ENCODE data around the gene HEATR9.

The HEATR9 gene

DNA sequence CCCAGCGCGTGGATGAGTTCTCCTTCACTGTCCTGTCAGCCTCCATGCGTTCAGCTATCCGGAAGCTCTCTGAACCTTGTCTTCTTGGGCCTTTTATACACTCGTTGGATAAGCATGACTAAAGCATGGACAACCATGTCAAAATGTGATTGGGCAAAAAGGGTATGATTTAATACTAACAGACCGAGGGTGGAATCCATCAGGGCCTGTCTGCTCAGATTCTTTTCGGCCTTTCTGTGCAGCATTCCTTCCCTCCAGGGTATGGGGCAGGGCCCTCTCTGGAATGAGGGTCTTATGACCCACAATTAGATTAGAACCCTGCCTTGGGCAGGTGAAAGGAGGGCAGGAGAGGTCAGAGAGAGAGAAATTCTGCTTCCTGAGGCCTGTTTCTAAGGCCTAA is 25.5 kb upstream of the HEATR9 start:
- WGBS, 2 experiments (ENCODE audit: insufficient coverage in 2 of 2): 90 to 99% methylated on average over 7 of the region's 7 CpGs
- Histone ChIP-seq H3K4me3 (ENCODE audit: extremely low read depth, insufficient read depth, low read length, poor library complexity, severe bottlenecking) (no peak overlapping the region), H3K36me3 (ENCODE audit: control insufficient read depth, insufficient read depth, low read length) (no peaks in the 10 kb centered on the region), H3K27ac (ENCODE audit: low read depth, low read length, severe bottlenecking) (no peak overlapping the region), H3K4me1 (ENCODE audit: control insufficient read depth, insufficient read depth, low read length, poor library complexity, severe bottlenecking) (no peaks in the 10 kb centered on the region), H3K9me3 (ENCODE audit: control insufficient read depth, low read length) (no peaks in the 10 kb centered on the region)

DNA sequence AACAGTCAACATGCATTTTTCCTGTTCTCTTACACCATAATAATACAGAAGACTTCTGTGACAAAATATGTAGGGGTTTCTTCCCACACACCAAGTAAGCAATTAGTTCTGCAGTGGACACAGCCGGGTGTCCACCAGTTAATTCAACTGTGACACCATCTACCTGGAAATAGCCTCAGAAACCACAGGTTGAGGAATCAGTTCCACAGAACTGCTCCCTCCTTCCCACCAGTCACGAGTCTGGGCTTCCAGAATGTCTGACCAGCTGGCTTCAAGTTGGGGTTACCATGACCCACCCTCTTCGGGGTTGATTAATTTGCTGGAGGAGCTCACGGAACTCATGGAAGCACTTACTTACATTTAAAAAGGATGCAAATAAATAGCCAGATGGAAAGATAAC is 25.1 kb upstream of the HEATR9 start:
- no peaks in the 10 kb centered on the region for H3K9me3 ChIP-seq (ENCODE audit: control insufficient read depth, low read length)
- WGBS, 2 experiments (ENCODE audit: insufficient coverage in 2 of 2): 93 to 96% methylated on average over 2 of the region's 4 CpGs

DNA sequence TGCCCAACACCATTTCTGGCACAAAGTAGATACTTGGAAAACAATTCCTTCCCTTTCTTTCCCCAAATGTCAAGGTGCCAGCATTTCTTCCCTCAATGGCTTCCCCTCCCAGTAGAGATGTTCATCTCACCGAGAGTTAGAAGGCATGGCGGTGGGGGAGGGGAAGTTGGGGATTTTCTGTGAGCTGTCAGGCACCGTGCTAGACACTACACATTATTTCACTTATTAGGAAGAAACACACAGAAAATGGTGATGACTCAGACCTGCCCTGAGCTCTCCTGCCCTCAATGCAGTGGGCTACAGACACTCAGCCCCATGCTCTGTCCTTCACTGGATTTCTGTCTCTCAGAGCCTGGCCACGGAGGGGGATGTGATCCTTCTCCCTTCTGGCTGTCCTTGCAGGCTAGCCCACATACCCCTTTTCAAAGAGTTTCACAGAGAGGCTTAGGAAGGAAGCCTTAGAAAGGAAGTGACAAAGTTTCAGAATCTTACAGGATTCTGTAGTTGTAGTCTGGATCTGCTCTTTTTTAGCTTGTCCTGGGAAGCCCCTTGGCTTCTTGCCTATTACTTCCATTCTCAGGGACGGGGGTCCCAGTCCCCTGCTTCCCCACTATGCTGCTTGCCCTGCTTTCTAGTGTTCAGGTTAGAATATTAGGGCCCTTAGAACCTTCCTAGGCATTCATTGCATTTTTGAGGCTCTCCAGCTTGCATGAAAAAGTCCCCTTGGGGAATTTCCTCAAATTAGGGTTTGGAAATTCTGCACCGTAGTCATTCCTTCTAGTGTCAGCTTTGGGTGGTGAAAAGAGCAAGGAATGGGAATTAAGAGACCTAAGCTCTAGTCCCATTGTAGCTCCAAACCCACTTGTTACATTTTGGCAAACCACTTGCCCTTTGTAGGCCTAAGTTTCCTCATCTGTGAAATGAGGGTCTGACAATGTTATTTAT is 23.7 kb upstream of the HEATR9 start:
- H3K4me3 ChIP-seq (ENCODE audit: extremely low read depth, insufficient read depth, low read length, poor library complexity, severe bottlenecking): no peak overlapping the region
- no peaks in the 10 kb centered on the region for H3K4me1 ChIP-seq (ENCODE audit: control insufficient read depth, insufficient read depth, low read length, poor library complexity, severe bottlenecking)
- 86 to 100% methylated on average over 1 to 2 of the region's 6 CpGs for WGBS, 2 experiments (ENCODE audit: insufficient coverage in 2 of 2)
- peak overlapping the region; percentile 51 for H3K27ac ChIP-seq (ENCODE audit: low read depth, low read length, severe bottlenecking)
- no peaks in the 10 kb centered on the region for H3K9me3 ChIP-seq (ENCODE audit: control insufficient read depth, low read length)
- H3K36me3 ChIP-seq (ENCODE audit: control insufficient read depth, insufficient read depth, low read length): no peaks in the 10 kb centered on the region

More for the DNA sequence above, 25.1 kb upstream of the HEATR9 start:
- Histone ChIP-seq H3K36me3 (ENCODE audit: control insufficient read depth, insufficient read depth, low read length) (no peaks in the 10 kb centered on the region), H3K27ac (ENCODE audit: low read depth, low read length, severe bottlenecking) (no peak overlapping the region), H3K4me3 (ENCODE audit: extremely low read depth, insufficient read depth, low read length, poor library complexity, severe bottlenecking) (no peak overlapping the region), H3K4me1 (ENCODE audit: control insufficient read depth, insufficient read depth, low read length, poor library complexity, severe bottlenecking) (no peaks in the 10 kb centered on the region)

DNA sequence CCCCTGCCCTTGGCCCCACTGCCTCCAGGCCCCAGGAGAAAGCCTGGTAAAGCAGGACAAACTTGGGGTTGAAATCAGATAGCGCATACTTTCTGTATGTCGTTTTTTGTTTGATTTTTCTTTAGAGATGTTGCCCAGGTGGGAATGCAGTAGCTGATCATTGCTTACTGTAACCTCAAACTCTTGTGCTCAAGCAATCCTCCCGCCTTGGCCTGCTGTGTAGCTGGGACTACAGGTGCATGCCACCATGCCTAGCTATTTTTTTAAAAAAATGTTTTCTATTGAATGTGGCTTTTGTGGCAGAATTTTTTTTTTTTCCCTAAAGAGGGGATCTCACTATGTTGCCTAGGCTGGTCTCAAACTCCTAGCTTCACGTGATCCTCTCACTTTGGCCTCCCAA is 22.6 kb upstream of the HEATR9 start:
- no peaks in the 10 kb centered on the region for H3K9me3 ChIP-seq (ENCODE audit: control insufficient read depth, low read length)
- H3K27ac ChIP-seq (ENCODE audit: low read depth, low read length, severe bottlenecking): no peak overlapping the region
- H3K36me3 ChIP-seq (ENCODE audit: control insufficient read depth, insufficient read depth, low read length): no peaks in the 10 kb centered on the region
- H3K4me1 ChIP-seq (ENCODE audit: control insufficient read depth, insufficient read depth, low read length, poor library complexity, severe bottlenecking): no peaks in the 10 kb centered on the region
- H3K4me3 ChIP-seq (ENCODE audit: extremely low read depth, insufficient read depth, low read length, poor library complexity, severe bottlenecking): no peak overlapping the region
- WGBS, 2 experiments (ENCODE audit: insufficient coverage in 2 of 2): 93 to 98% methylated on average over 2 to 3 of the region's 4 CpGs

DNA sequence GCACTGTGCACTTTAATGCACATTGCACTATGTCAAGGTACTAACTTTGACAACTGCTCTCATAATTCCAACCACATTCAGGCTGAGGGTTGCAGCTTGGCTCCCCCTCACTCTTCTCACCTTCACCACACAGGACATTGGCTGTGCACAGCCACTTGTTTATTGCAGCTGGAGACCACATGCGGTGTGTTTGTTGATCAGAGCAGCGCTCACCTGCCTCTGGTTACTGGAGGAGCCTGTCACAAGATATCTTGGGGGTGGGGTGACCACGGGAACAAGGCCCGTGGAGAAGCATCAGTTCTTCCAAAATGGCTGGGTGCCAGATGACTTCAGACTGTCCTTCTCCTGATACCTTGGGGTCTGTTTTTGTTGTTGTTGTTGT is 22.1 kb upstream of the HEATR9 start:
- H3K27ac ChIP-seq (ENCODE audit: low read depth, low read length, severe bottlenecking): no peak overlapping the region
- no peaks in the 10 kb centered on the region for H3K36me3 ChIP-seq (ENCODE audit: control insufficient read depth, insufficient read depth, low read length)
- H3K9me3 ChIP-seq (ENCODE audit: control insufficient read depth, low read length): no peaks in the 10 kb centered on the region
- H3K4me3 ChIP-seq (ENCODE audit: extremely low read depth, insufficient read depth, low read length, poor library complexity, severe bottlenecking): no peak overlapping the region
- WGBS, 2 experiments (ENCODE audit: insufficient coverage in 2 of 2): 76 to 84% methylated on average over 2 to 4 of the region's 4 CpGs
- H3K4me1 ChIP-seq (ENCODE audit: control insufficient read depth, insufficient read depth, low read length, poor library complexity, severe bottlenecking): no peaks in the 10 kb centered on the region

DNA sequence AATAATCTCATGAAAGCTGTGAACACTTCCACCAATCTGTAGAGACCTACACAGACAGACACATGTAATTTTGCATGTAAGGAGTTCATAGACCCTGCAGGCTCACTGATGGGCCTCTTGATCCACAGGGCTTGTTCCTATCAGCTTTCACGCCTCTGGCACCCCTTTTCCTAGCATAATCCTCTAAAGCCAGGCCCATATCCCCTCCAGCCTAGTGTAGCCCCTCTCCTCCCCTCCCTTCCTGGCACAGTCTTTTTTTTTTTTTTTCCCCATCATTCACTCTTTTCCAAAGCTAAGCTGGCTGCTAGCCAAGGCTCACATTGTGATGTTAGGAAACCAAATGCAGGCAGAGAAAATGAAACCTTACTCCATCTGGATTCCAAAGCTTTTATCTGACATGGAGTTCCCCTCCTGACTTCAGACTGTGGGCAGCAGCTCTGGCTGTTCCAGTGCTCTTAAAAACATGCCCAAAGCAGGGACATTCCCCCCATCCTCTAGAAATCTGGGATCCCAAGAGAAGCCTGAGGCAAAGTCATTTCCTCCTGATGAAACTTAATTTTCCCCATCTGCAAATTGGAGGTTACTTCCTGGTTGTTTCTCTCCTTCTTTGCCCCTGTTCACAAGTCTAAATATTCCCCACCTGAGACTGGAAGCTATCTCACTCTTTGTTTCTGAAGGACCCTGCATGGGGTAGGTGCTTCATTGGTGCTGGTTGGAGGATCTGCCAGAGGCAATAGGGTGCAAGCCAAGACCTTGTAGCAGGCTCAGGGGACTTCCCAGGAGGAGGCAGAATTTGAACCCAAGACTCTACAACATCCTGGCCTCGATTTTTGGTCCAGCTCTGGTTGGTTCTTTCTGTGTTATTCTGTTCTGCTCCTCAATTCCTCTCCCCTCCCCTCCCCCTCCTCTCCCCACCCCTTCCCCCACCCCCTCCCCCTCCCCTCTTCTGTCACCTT is 21.4 kb upstream of the HEATR9 start:
- H3K4me1 ChIP-seq (ENCODE audit: control insufficient read depth, insufficient read depth, low read length, poor library complexity, severe bottlenecking): no peaks in the 10 kb centered on the region
- H3K36me3 ChIP-seq (ENCODE audit: control insufficient read depth, insufficient read depth, low read length): no peaks in the 10 kb centered on the region
- WGBS, 2 experiments (ENCODE audit: insufficient coverage in 2 of 2): 90 to 100% methylated on average over 1 of the region's 2 CpGs
- no peak overlapping the region for H3K4me3 ChIP-seq (ENCODE audit: extremely low read depth, insufficient read depth, low read length, poor library complexity, severe bottlenecking)
- no peak overlapping the region for H3K27ac ChIP-seq (ENCODE audit: low read depth, low read length, severe bottlenecking)
- no peaks in the 10 kb centered on the region for H3K9me3 ChIP-seq (ENCODE audit: control insufficient read depth, low read length)

DNA sequence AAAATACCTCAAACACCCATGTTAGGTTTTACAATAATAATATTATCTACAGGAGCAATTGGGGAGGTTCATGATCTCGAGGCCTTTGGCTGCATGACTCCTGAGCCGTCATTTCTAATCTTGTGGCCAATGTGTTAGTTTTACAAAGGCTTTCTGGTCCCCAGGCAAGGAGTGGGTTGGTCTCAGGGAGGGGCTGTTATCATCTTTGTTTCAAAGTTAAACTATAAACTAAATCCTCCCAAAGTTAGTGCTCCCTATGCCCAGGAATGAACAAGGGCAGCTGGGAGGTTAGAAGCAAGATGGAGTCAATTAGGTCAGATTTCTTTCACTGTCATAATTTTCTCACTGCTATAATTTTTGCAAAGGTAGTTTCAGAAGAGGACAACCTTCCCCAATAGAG is 20.6 kb upstream of the HEATR9 start:
- Histone ChIP-seq H3K27ac (ENCODE audit: low read depth, low read length, severe bottlenecking) (no peak overlapping the region), H3K4me3 (ENCODE audit: extremely low read depth, insufficient read depth, low read length, poor library complexity, severe bottlenecking) (no peak overlapping the region), H3K9me3 (ENCODE audit: control insufficient read depth, low read length) (no peaks in the 10 kb centered on the region), H3K4me1 (ENCODE audit: control insufficient read depth, insufficient read depth, low read length, poor library complexity, severe bottlenecking) (no peaks in the 10 kb centered on the region), H3K36me3 (ENCODE audit: control insufficient read depth, insufficient read depth, low read length) (no peaks in the 10 kb centered on the region)
- no CpG with 5 or more reads among the region's 2 CpGs for WGBS, 2 experiments (ENCODE audit: insufficient coverage in 2 of 2)

DNA sequence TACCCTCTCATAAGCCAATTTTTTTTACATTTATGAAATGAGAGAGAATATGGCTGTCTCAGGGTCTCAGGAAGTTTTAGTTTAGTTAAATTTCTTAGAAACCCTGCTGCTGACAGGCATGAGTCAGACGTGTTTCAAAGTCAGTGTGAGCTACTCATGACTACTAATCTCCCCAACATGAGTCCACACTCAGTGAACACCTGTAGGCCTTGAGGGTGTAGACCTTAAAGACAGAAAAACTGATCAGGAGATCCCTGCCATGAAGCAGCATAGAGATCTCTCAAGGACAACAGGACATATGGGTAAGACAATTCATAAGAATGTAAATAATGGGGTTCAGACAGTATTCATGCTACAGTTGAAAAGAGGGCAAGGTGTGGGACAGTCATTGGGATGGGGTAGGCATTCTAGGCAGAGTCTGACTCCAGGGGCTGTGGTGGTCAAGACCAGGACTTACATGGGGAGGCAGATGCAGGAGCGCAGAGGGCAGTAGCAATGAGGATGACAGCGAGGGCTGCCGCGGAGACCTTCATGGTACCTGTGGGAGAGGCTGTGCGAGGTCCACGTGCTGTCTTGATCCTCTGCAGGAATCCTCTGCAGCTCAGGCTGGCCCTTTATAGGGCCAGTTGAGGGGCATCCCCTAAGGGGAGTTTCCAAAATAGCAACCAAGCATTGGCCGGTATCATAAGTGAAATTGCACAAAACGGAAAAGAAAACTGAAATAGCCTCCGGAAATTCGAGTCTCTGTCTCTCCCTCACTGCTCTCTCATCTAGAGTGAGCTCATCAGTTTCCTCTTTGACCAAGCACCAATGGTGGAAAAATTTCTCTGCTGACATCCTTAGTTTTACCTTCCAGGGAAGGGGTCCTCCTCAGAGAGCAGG is 11.3 kb upstream of the HEATR9 start, which contains the start of gene CCL5:
Gene CCL5, minus strand, starts transcription at position 588 of the 882 bp plus-strand sequence.
- H3K27ac ChIP-seq (ENCODE audit: low read depth, low read length, severe bottlenecking): no peak within 1 kb of the TSS
- H3K4me3 ChIP-seq (ENCODE audit: extremely low read depth, insufficient read depth, low read length, poor library complexity, severe bottlenecking): no peak within 1 kb of the TSS
- H3K4me1 ChIP-seq (ENCODE audit: control insufficient read depth, insufficient read depth, low read length, poor library complexity, severe bottlenecking): no peaks in the 10 kb centered on the region
- no peaks in the 10 kb centered on the region for H3K9me3 ChIP-seq (ENCODE audit: control insufficient read depth, low read length)
- 92 to 94% methylated on average over 10 to 11 of the region's 11 CpGs for WGBS, 2 experiments (ENCODE audit: insufficient coverage in 2 of 2)
- no peaks in the 10 kb centered on the region for H3K36me3 ChIP-seq (ENCODE audit: control insufficient read depth, insufficient read depth, low read length)

DNA sequence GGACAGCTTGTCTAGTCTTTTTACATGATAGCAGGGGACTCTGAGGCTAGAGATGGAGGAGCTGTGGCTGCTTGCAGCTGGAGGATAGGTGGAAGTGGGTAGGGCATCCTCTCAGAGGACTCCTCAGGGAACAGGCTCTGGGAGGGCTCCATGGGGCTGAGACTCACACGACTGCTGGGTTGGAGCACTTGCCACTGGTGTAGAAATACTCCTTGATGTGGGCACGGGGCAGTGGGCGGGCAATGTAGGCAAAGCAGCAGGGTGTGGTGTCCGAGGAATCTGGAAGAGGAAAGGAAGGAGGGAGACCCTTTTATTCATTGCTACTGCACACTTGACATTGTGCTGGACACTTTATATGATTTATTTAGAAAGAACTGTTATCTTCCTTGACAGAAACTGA is 9.7 kb upstream of the HEATR9 start:
- Histone ChIP-seq H3K36me3 (ENCODE audit: control insufficient read depth, insufficient read depth, low read length) (no peaks in the 10 kb centered on the region), H3K4me1 (ENCODE audit: control insufficient read depth, insufficient read depth, low read length, poor library complexity, severe bottlenecking) (no peaks in the 10 kb centered on the region), H3K4me3 (ENCODE audit: extremely low read depth, insufficient read depth, low read length, poor library complexity, severe bottlenecking) (no peak overlapping the region), H3K27ac (ENCODE audit: low read depth, low read length, severe bottlenecking) (no peak overlapping the region), H3K9me3 (ENCODE audit: control insufficient read depth, low read length) (no peaks in the 10 kb centered on the region)
- WGBS, 2 experiments (ENCODE audit: insufficient coverage in 2 of 2): 80 to 87% methylated on average over 3 to 4 of the region's 4 CpGs

DNA sequence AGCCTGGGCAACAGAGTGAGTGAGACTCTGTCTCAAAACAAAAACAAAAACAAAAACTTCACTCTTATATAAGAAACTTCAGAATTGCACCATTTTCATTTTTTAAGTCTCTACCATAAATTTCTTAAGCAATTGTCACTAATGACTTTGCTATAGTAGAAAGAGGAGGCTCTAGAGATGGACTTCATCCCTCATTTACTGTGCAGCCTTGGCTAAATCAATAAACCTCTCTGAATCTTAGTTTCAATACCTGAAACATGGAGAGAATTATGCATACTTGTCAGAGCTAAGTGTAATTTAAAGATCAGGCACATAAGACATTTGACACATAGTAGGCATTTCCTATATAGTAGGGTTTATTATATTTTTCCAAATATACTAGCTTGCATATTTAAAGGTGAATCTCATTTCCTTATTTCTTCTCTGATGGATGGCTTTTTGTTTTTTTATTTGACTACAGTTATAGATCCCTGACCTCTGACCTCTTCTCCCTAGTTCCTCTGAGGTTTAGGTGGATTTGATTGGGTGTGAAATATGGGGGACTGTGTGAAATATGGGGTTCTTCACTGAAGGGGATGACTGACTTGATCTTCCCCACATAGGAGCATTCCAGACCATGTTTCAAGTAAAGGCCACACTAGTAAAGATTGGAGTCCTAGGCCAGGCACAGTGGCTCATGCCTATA is 8.8 kb upstream of the HEATR9 start:
- Histone ChIP-seq H3K4me1 (ENCODE audit: control insufficient read depth, insufficient read depth, low read length, poor library complexity, severe bottlenecking) (no peaks in the 10 kb centered on the region), H3K27ac (ENCODE audit: low read depth, low read length, severe bottlenecking) (no peak overlapping the region), H3K4me3 (ENCODE audit: extremely low read depth, insufficient read depth, low read length, poor library complexity, severe bottlenecking) (no peak overlapping the region), H3K36me3 (ENCODE audit: control insufficient read depth, insufficient read depth, low read length) (no peaks in the 10 kb centered on the region), H3K9me3 (ENCODE audit: control insufficient read depth, low read length) (no peaks in the 10 kb centered on the region)

Data from mesodermal cell (in vitro differentiated cells).